Liver (tissue), 9 donors: ENCODE results near the gene SLC25A19. TPM values are rescaled to one million over a fixed set of nuclear protein-coding genes. Genes with fewer than 3 reads are reported as not detected.

Source experiments
- DNase-seq: peaks from one replicate; pipeline ENCODE4 v3.0.0-alpha.2; 2017; ENCODE audit warnings: low spot score
- H3K27ac ChIP-seq, 2 donors: one replicate each; pipeline ENCODE4 v1.7.0; 2013; ENCODE audit warnings: inconsistent platforms in 2 of 2, low read length in 2 of 2, control low read depth in 1 of 2, low read depth in 1 of 2, mild to moderate bottlenecking in 1 of 2
- H3K27me3 ChIP-seq, 4 donors: one replicate each; pipeline versions ENCODE4 v1.6.1 to v1.7.0; 2013; ENCODE audit warnings: low read length in 3 of 4, inconsistent platforms in 1 of 4, mild to moderate bottlenecking in 1 of 4, moderate library complexity in 1 of 4; ENCODE audit not compliant: control insufficient read depth in 4 of 4, insufficient read depth in 4 of 4
- H3K36me3 ChIP-seq, 4 donors: one replicate each; pipeline versions ENCODE4 v1.6.1 to v1.7.0; 2013; ENCODE audit warnings: low read length in 3 of 4, mild to moderate bottlenecking in 3 of 4, low read depth in 1 of 4, moderate library complexity in 1 of 4; ENCODE audit not compliant: control insufficient read depth in 4 of 4, insufficient read depth in 3 of 4
- H3K4me1 ChIP-seq, 4 donors: one replicate each; pipeline versions ENCODE4 v1.6.1 to v1.7.0; 2013; ENCODE audit warnings: low read length in 3 of 4, mild to moderate bottlenecking in 3 of 4, moderate library complexity in 1 of 4; ENCODE audit not compliant: control insufficient read depth in 4 of 4, insufficient read depth in 4 of 4
- H3K4me3 ChIP-seq, 3 donors: one replicate each; pipeline versions ENCODE4 v1.6.1 to v1.7.0; 2013; ENCODE audit warnings: low read length in 3 of 3, control low read depth in 1 of 3, low read depth in 1 of 3, mild to moderate bottlenecking in 1 of 3
- H3K9ac ChIP-seq, 2 donors: one replicate each; pipeline ENCODE4 v1.7.0; 2013; ENCODE audit warnings: low read length in 2 of 2, mild to moderate bottlenecking in 2 of 2, moderate library complexity in 2 of 2, control low read depth in 1 of 2, low read depth in 1 of 2
- H3K9me3 ChIP-seq, 4 donors: one replicate each; pipeline versions ENCODE4 v1.6.1 to v1.7.0; 2013; ENCODE audit warnings: low read length in 3 of 4; ENCODE audit not compliant: control insufficient read depth in 4 of 4
- CTCF ChIP-seq: fragments of 150-350 bp; IDR thresholded peaks from 2 replicates; pipeline ENCODE4 v1.5.1; 2017; ENCODE audit warnings: improper control_type of control experiment, low read depth, low read length; ENCODE audit not compliant: missing input control
- EGR1 ChIP-seq, 2 donors: IDR thresholded peaks; 2 replicates each; pipeline ENCODE4 v1.6.1; 2016 to 2018; ENCODE audit warnings: antibody characterized with exemption in 2 of 2, low read depth in 2 of 2
- FOXA1 ChIP-seq: IDR thresholded peaks from 2 replicates; pipeline ENCODE4 v1.6.1; 2016; ENCODE audit warnings: antibody characterized with exemption
- FOXA2 ChIP-seq: IDR thresholded peaks from 2 replicates; pipeline ENCODE4 v1.6.1; 2016; ENCODE audit warnings: antibody characterized with exemption
- GABPA ChIP-seq, 2 donors: IDR thresholded peaks in 1 of 2; conservative IDR thresholded peaks in 1 of 2; 2 replicates each; pipeline ENCODE4 v1.6.1; 2016; ENCODE audit warnings: antibody characterized with exemption in 2 of 2, mild to moderate bottlenecking in 1 of 2, moderate library complexity in 1 of 2
- HNF4G ChIP-seq: IDR thresholded peaks from 2 replicates; pipeline ENCODE4 v1.6.1; 2016; ENCODE audit warnings: antibody characterized with exemption
- JUND ChIP-seq, 2 donors: IDR thresholded peaks; 2 replicates each; pipeline ENCODE4 v1.6.1; 2016; ENCODE audit warnings: antibody characterized with exemption in 2 of 2
- MAX ChIP-seq: IDR thresholded peaks from 2 replicates; pipeline ENCODE4 v1.6.1; 2016; ENCODE audit warnings: antibody characterized with exemption
- REST ChIP-seq: IDR thresholded peaks from 2 replicates; pipeline ENCODE4 v1.6.1; 2016; ENCODE audit warnings: antibody characterized with exemption, mild to moderate bottlenecking
- RXRA ChIP-seq, 2 donors: IDR thresholded peaks; 2 replicates each; pipeline ENCODE4 v1.6.1; 2017 to 2018; ENCODE audit warnings: antibody characterized with exemption in 2 of 2, mild to moderate bottlenecking in 1 of 2
- SP1 ChIP-seq: IDR thresholded peaks from 2 replicates; pipeline ENCODE4 v1.6.1; 2018; ENCODE audit warnings: antibody characterized with exemption, mild to moderate bottlenecking
- TAF1 ChIP-seq: conservative IDR thresholded peaks from 2 replicates; pipeline ENCODE4 v1.6.1; 2016; ENCODE audit warnings: antibody characterized with exemption, mild to moderate bottlenecking
- YY1 ChIP-seq: IDR thresholded peaks from 2 replicates; pipeline ENCODE4 v1.6.1; 2016; ENCODE audit warnings: antibody characterized with exemption, mild to moderate bottlenecking
- ZBTB33 ChIP-seq: IDR thresholded peaks from 2 replicates; pipeline ENCODE4 v1.6.1; 2016; ENCODE audit warnings: antibody characterized with exemption
- WGBS: extraction: QIAGEN DNeasy Blood & Tissue Kit; methylation state at CpG from one replicate; pipeline ENCODE4 v1.1.7; 2013; 5-methylcytosine and 5-hydroxymethylcytosine counted together
- polyA plus RNA-seq, 2 donors: library from polyadenylated mRNA; stranded (reverse) in 1 of 2; unstranded in 1 of 2; fragments of 200-250 nt in 1 of 2; fragments of >200 nt in 1 of 2; fragmentation: Nextera tagmentation in 1 of 2; extraction: Ambion mirVana in 1 of 2; gene quantifications; one replicate each; pipeline versions ENCODE4 v1.2.1 to v1.2.3, GENCODE V29; 2013 to 2015
- total RNA-seq, 2 donors: library from RNA; depleted of rRNA; stranded (reverse); fragments of >200 nt; gene quantifications; one replicate each; pipeline ENCODE4 v1.2.3, GENCODE V29; 2014
- donor health status: healthy.
- donor health status: healthy.
- donor health status: healthy.
- donor health status: healthy.
- donor health status: healthy.

The SLC25A19 gene
- total and polyA plus RNA-seq, 4 donors = 4.7 to 9.5 (median 6.6) TPM

- H3K36me3 ChIP-seq = no peaks in the 10 kb centered on the region
- TF ChIP-seq MAX = no peak
- no peak for TF ChIP-seq FOXA1
- TF ChIP-seq TAF1 = no peak
- TF ChIP-seq RXRA (IDR thresholded peaks at IDR 0.05) = no peak
- TF ChIP-seq YY1 = no peak
- peaks cover 0 to 4% (median 3%) of the 10 kb centered on the region in 4 donors for H3K4me1 ChIP-seq
- 75% methylated on average over 6 of the region's 6 CpGs for WGBS
- no peak overlapping the region for H3K4me3 ChIP-seq
- no peak overlapping the region for H3K9ac ChIP-seq
- H3K27me3 ChIP-seq = no peaks in the 10 kb centered on the region
- DNase-seq = no peak
- H3K27ac ChIP-seq = no peak overlapping the region
- no peaks in the 10 kb centered on the region for H3K9me3 ChIP-seq
Measured at GRCh38 chr17:75338335-75338734, 49.1 kb upstream of the SLC25A19 start.

GRCh38 chr17:75335315-75335714 lies 46.1 kb upstream of the SLC25A19 start:
- peaks cover 0 to 6% (median 1%) of the 10 kb centered on the region in 4 donors for H3K36me3 ChIP-seq
- H3K4me1 ChIP-seq = no peaks in the 10 kb centered on the region
- no peak overlapping the region for H3K4me3 ChIP-seq
- no peak for DNase-seq
- no peaks in the 10 kb centered on the region for H3K27me3 ChIP-seq
- H3K27ac ChIP-seq = no peak overlapping the region
- WGBS = 89% methylated on average over 3 of the region's 3 CpGs
- TF ChIP-seq CTCF = no peak
- no peak for TF ChIP-seq FOXA1
- no peak for TF ChIP-seq REST
- TF ChIP-seq FOXA2 = no peak
- TF ChIP-seq YY1 = no peak
- TF ChIP-seq HNF4G = no peak
- no peak for TF ChIP-seq GABPA (IDR thresholded peaks at IDR 0.05 in 1 of 2, conservative IDR thresholded peaks at IDR 0.05 in 1 of 2)
- TF ChIP-seq RXRA (IDR thresholded peaks at IDR 0.05) = no peak
- no peak for TF ChIP-seq EGR1 (IDR thresholded peaks at IDR 0.05; ENCODE audit: low read depth in 2 of 2)
- TF ChIP-seq SP1 = no peak
- TF ChIP-seq JUND (IDR thresholded peaks at IDR 0.05) = no peak
- TF ChIP-seq MAX = no peak
- no peak for TF ChIP-seq ZBTB33
- H3K9ac ChIP-seq = no peak overlapping the region
- H3K9me3 ChIP-seq = no peaks in the 10 kb centered on the region
